ENCODE data around the gene TOR1AIP2.
"Not testable (repeated sequence)": the region's sequence is repeated elsewhere in the genome, so short reads cannot be mapped to it uniquely, and the experiment has no call there.

Gene TOR1AIP2

DNA sequence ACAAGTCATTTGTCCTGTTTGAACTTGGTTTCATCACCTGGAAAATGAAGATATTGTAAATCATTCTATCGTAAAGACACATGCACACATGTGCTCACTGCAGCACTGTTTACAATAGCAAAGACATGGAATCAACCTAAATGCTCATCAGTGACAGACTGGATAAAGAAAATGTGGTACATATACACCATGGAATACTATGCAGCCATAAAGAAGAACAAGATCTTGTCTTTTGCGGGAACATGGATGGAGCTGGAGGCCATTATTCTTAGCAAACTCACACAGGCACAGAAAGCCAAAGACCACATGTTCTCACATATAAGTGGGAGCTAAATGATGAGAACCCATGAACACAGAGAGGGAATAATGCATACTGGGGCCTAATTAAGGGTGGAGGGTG lies 73.2 kb downstream of the TOR1AIP2 start:
- DNase-seq: not testable (repeated sequence)

DNA sequence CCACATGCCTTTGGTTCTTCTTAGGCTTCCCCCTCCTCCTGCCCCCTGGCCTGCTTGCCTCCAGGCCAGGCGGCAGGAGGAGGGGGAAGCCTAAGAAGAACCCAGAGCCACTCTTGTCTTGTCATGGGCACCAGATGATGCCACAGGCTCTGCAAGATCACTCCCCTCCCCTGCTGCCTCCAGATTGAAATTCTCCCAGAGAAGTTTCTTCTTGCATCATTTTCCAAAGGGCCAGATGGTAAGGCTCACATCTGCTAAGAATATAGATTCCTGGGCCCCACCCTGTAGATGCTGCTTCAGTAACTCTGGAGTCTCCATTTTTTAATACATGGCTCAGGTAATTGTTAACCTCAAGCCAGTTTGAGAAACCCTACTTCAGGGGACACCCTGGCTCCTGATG lies 73.7 kb downstream of the TOR1AIP2 start:
- DNase-seq: no peak

- DNase-seq: no peak
Measured at GRCh38 chr1:179803104-179803503, 74.5 kb downstream of the TOR1AIP2 start.

DNA sequence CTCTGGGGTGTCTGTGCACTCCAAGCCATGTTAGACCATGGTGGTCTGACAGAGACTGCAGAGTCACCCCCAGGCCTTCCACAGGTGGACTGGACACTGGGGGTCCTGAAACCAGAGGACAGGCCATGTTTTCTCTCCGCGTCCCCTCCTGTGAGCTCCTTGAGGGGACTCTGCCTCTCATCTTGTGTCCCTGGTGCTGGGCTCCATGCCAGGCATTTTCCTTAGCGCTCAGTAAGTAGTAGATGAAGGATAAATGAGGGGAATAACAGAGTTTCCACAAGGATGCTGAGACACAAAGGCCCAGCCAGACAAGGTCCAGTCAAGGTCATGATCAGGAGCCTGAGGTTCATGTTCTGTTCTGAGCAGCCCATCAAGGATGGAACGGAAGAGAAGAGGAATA lies 77.1 kb downstream of the TOR1AIP2 start:
- no peak for DNase-seq

- no peak for DNase-seq
Measured at GRCh38 chr1:179798864-179799516, 78.6 kb downstream of the TOR1AIP2 start.

- DNase-seq: no peak
Measured at GRCh38 chr1:179798213-179798863, 79.3 kb downstream of the TOR1AIP2 start.

DNA sequence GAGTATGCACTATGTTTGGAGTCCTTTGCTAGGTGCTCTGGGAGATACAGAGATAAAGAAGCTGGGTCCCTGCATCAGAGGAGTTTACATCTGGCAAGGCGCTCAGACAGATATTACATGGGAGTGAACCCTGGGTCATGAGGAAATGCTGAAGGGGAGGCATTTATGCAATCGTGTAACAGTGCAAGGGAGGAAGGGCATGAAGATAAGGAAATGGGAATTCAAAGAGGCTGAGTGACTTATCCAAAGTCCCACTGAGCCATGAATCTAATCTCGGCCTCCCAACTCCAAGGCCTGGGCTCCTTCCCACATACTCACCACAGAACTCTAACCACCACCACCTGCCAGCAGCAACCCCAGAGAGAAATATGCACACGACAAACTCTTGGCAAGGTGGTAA lies 82.9 kb downstream of the TOR1AIP2 start:
- no peak for DNase-seq

- no peak for DNase-seq
Measured at GRCh38 chr1:179794146-179794545, 83.5 kb downstream of the TOR1AIP2 start.

DNA sequence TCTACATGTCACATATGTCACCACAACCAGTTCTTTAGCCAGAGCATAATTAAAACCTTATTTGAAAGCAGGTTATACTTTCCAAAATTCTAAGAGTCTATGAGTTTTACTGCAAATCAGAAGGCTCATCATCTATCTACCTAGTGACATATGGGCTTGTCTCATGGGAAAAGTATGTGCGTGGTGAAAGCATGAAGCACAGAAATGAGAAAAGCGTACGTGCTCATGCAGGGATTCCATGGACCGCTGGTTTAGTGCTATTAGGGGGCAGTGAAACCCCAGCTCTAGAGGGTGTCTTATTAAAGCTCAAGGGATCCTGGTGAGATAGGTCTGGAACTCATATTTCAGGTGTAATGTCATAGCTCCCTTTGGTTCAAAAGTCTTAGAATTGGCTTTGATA lies 84.3 kb downstream of the TOR1AIP2 start:
- no peak for DNase-seq

Data from DMS153 (cell line).